Glutamatergic neuron (in vitro differentiated cells): Measurements from ENCODE around the gene FALEC. TPM values are rescaled to one million over a fixed set of nuclear protein-coding genes. Genes with fewer than 3 reads are reported as not detected.
A peak's percentile ranks its signal among the peaks of the same experiment; 100 is the strongest.

ENCODE experiments used
- DNase-seq: peaks from one replicate; pipeline ENCODE4 v3.0.0; 2022
- H3K27ac Mint-ChIP-seq: one replicate; pipeline ENCODE4 v1.8.0; 2020; ENCODE audit warnings: mild to moderate bottlenecking, mixed read lengths, inconsistent platforms; ENCODE audit not compliant: unreplicated experiment
- H3K27me3 Mint-ChIP-seq: one replicate; pipeline ENCODE4 v1.8.0; 2020; ENCODE audit warnings: mild to moderate bottlenecking, moderate library complexity, mixed read lengths, inconsistent platforms; ENCODE audit not compliant: unreplicated experiment
- H3K36me3 Mint-ChIP-seq: one replicate; pipeline ENCODE4 v1.8.0; 2020; ENCODE audit warnings: mild to moderate bottlenecking, mixed read lengths, inconsistent platforms; ENCODE audit not compliant: unreplicated experiment
- H3K4me1 Mint-ChIP-seq: one replicate; pipeline ENCODE4 v1.8.0; 2020; ENCODE audit warnings: mild to moderate bottlenecking, low read depth, mixed read lengths, inconsistent platforms; ENCODE audit not compliant: unreplicated experiment
- H3K4me3 Mint-ChIP-seq: one replicate; pipeline ENCODE4 v1.8.0; 2020; ENCODE audit warnings: mild to moderate bottlenecking, mixed read lengths, inconsistent platforms; ENCODE audit not compliant: unreplicated experiment
- H3K9me3 Mint-ChIP-seq: one replicate; pipeline ENCODE4 v1.8.0; 2020; ENCODE audit warnings: mild to moderate bottlenecking, moderate library complexity, mixed read lengths, inconsistent platforms; ENCODE audit not compliant: unreplicated experiment
- long read RNA-seq: library from polyadenylated mRNA; unstranded; transcript quantifications from one replicate; pipeline ENCODE4 v2.0.0, GENCODE V29; 2020; ENCODE audit not compliant: unreplicated experiment
- total RNA-seq: library from RNA; stranded (reverse); fragmentation: NEBNext Ultra II Directional; extraction: Animal tissue kit (Norgen Biotek cat#: 25700); gene quantifications from one replicate; pipeline ENCODE4 v1.2.1, GENCODE V29; 2021; ENCODE audit not compliant: unreplicated experiment
- TF ChIP-seq, protein P1 (sequence below): fragments of 200-600 bp; sonication (generic); IDR thresholded peaks from one replicate; pipeline ENCODE4 v1.5.0; 2021; ENCODE audit not compliant: partially characterized antibody, unreplicated experiment

Gene FALEC
- total RNA-seq = not detected
- long read RNA-seq, partial matches to known transcripts = 0 of 2 reads
- long read RNA-seq, other reads (novel, unspliced or antisense) = 2 of 2 reads

DNA sequence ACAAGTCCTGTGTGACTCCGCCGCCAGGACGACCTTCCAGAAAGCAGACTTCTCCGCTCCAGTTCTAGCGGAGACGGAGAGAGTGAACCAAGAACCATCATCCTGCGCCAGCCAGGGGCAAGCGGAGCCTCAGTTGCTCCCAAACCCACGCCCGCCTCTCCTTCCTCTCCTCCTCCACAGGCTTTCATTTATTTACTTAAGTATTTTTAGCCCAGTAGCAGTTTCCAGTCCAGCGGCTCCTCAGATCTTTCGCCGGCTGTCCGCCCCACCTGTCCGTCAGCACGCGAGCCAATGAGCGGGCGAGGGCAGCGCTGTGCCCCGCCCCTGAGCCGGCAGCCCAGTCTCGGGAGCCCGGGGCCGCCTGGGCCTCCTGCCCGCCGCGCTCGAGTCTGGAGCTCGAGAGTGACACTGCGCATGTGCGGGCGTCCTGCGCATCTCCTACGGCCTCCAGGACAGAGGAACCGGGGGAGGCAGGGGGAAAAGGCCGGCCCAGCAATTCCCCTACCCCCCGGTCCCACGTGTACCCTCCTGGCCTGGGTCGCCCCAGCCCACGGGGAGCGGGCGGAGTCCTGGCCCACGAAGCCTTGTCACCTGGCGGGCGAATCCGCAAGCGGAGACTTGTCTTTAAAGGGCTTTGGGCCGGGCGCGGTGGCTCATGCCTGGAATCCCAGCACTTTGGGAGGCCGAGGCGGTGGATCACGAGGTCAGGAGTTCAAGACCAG is at the start of gene FALEC:
TSS of gene FALEC (plus strand) at position 425 of the 722 bp plus-strand sequence.
- peaks cover 25% of the 10 kb centered on the region for H3K4me1 Mint-ChIP-seq
- TF ChIP-seq, protein P1, sequence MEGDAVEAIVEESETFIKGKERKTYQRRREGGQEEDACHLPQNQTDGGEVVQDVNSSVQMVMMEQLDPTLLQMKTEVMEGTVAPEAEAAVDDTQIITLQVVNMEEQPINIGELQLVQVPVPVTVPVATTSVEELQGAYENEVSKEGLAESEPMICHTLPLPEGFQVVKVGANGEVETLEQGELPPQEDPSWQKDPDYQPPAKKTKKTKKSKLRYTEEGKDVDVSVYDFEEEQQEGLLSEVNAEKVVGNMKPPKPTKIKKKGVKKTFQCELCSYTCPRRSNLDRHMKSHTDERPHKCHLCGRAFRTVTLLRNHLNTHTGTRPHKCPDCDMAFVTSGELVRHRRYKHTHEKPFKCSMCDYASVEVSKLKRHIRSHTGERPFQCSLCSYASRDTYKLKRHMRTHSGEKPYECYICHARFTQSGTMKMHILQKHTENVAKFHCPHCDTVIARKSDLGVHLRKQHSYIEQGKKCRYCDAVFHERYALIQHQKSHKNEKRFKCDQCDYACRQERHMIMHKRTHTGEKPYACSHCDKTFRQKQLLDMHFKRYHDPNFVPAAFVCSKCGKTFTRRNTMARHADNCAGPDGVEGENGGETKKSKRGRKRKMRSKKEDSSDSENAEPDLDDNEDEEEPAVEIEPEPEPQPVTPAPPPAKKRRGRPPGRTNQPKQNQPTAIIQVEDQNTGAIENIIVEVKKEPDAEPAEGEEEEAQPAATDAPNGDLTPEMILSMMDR = peak; percentile 24
- peak; percentile 98 for DNase-seq
- peak within 1 kb of the TSS; percentile 90 for H3K27ac Mint-ChIP-seq
- peaks cover 6% of the 10 kb centered on the region for H3K36me3 Mint-ChIP-seq
- peaks cover 17% of the 10 kb centered on the region for H3K9me3 Mint-ChIP-seq
- peak within 1 kb of the TSS; percentile 95 for H3K4me3 Mint-ChIP-seq
- peaks cover 8% of the 10 kb centered on the region for H3K27me3 Mint-ChIP-seq

DNA sequence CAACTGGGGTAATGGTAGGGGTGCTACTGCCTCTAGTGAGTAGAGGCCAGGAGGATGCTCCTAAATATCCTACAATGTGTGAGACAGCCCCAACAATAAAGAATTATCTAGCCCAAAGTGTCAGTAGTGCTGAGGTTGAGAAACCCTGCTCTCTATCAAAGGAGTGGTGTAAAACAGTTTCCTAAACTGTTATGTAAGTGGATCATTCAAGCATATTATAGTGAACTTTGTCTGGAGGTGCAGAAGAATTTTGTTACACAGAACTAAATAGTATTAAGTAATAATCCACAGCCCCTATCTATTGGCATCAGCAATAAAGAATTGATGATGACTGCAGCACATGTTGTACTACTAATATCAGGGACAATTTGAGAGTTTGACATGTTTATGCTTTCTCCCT is 48.6 kb upstream of the FALEC start:
- Mint-ChIP-seq H3K27me3 (no peaks in the 10 kb centered on the region), H3K27ac (no peak overlapping the region), H3K4me1 (no peaks in the 10 kb centered on the region), H3K36me3 (peaks cover 9% of the 10 kb centered on the region), H3K9me3 (peaks cover 2% of the 10 kb centered on the region), H3K4me3 (no peak overlapping the region)
- TF ChIP-seq, protein P1 = no peak
- DNase-seq = no peak

DNA sequence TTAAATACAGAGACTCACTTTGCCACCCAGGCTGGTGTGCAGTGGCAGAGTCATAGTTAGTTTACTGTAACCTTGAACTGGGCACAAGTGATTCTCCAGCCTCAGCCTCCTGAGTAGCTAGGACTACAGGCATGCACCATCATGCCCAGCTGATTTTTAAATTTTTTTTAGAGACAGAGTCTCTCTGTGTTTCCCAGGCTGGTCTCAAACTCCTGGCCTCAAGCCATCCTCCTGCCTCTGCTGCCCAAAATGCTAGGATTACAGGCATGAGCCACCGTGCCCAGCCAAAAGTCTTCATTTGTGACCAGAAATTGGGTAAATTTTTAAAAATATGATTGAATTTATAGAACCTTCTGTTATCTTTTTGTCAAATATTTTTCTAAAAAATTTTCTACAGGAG is 46.3 kb upstream of the FALEC start:
- no peak overlapping the region for H3K27ac Mint-ChIP-seq
- H3K36me3 Mint-ChIP-seq = peaks cover 9% of the 10 kb centered on the region
- no peak for DNase-seq

DNA sequence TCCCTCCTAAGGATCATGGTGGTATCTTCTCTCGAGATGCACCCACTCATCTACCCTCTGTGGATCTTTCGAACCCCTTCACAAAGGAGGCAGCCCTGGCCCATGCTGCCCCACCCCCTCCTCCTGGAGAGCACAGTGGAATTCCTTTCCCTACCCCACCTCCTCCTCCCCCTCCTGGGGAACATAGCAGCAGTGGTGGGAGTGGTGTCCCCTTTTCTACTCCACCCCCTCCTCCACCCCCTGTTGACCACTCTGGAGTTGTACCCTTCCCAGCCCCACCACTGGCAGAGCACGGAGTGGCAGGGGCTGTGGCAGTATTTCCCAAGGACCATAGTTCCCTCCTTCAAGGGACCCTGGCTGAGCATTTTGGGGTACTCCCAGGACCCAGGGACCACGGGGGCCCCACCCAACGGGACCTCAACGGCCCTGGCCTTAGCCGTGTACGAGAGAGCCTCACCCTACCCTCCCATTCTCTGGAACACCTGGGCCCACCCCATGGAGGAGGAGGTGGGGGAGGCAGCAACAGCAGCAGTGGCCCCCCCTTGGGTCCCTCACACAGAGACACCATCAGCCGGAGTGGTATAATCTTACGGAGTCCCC is 42.9 kb upstream of the FALEC start:
- H3K36me3 Mint-ChIP-seq = peaks cover 9% of the 10 kb centered on the region
- DNase-seq = no peak
- H3K27me3 Mint-ChIP-seq = peaks cover 2% of the 10 kb centered on the region
- H3K27ac Mint-ChIP-seq = no peak overlapping the region
- H3K4me3 Mint-ChIP-seq = no peak overlapping the region
- H3K4me1 Mint-ChIP-seq = no peaks in the 10 kb centered on the region
- peaks cover 2% of the 10 kb centered on the region for H3K9me3 Mint-ChIP-seq
- TF ChIP-seq, protein P1 = no peak

More for the DNA sequence above, 46.3 kb upstream of the FALEC start:
- Mint-ChIP-seq H3K4me3 (no peak overlapping the region), H3K9me3 (peaks cover 2% of the 10 kb centered on the region), H3K4me1 (no peaks in the 10 kb centered on the region), H3K27me3 (no peaks in the 10 kb centered on the region)
- TF ChIP-seq, protein P1 = no peak

DNA sequence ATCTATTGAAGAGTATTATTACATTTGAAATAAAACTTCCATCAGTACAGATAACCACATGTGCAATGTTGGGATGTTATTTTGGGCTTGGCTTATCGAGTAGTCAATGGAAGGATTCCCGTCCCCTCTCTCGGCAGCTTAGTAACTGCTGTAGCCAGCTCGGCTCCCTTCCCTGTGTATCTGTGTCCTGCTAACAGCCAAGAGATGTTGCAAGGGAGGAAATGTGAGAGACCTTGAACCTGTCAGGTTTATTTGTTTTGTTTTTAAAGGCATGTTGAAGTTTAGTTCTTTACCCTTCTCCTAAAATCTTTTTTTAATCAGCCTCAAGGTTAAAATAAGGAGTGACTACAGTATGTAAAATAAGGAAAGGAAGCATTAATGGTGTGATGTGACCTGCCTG is 41.9 kb upstream of the FALEC start:
- no peaks in the 10 kb centered on the region for H3K4me1 Mint-ChIP-seq
- no peak overlapping the region for H3K27ac Mint-ChIP-seq
- no peak for DNase-seq
- H3K27me3 Mint-ChIP-seq = peaks cover 2% of the 10 kb centered on the region
- peaks cover 9% of the 10 kb centered on the region for H3K36me3 Mint-ChIP-seq
- H3K4me3 Mint-ChIP-seq = no peak overlapping the region
- peaks cover 2% of the 10 kb centered on the region for H3K9me3 Mint-ChIP-seq
- TF ChIP-seq, protein P1 = no peak
